ENCODE data around the gene NOX3. TPM values are rescaled to one million over a fixed set of nuclear protein-coding genes. Genes with fewer than 3 reads are reported as not detected.
A peak's percentile ranks its signal among the peaks of the same experiment; 100 is the strongest.
"Not testable (repeated sequence)": the region's sequence is repeated elsewhere in the genome, so short reads cannot be mapped to it uniquely, and the experiment has no call there.

NOX3 gene
- total and polyA plus RNA-seq, 8 donors, result not detected

DNA sequence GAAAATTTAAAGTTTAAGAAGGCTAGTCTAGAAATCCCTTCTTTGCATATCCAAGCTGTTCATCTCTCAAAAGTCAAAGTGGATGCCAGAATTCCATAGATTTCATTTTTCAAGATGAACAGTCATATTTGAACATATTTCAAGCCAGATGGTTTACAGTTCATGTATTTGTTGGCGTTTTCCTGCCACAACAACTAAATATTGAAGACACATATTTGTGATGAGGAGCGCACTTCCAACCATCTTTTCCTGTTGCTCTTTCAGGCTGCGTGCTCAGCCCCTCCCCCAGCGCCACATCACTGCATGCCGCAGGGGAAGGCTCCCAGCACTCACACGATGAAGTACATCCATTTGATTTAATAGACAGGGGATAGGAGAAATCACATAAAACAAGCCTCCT lies 5.9 kb upstream of the NOX3 start:
- no peak for TF ChIP-seq EP300 (IDR thresholded peaks at IDR 0.05)
- TF ChIP-seq POLR2AphosphoS5 (IDR thresholded peaks at IDR 0.05), result no peak
- TF ChIP-seq, protein P1, sequence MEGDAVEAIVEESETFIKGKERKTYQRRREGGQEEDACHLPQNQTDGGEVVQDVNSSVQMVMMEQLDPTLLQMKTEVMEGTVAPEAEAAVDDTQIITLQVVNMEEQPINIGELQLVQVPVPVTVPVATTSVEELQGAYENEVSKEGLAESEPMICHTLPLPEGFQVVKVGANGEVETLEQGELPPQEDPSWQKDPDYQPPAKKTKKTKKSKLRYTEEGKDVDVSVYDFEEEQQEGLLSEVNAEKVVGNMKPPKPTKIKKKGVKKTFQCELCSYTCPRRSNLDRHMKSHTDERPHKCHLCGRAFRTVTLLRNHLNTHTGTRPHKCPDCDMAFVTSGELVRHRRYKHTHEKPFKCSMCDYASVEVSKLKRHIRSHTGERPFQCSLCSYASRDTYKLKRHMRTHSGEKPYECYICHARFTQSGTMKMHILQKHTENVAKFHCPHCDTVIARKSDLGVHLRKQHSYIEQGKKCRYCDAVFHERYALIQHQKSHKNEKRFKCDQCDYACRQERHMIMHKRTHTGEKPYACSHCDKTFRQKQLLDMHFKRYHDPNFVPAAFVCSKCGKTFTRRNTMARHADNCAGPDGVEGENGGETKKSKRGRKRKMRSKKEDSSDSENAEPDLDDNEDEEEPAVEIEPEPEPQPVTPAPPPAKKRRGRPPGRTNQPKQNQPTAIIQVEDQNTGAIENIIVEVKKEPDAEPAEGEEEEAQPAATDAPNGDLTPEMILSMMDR (IDR thresholded peaks at IDR 0.05), result no peak
- no peak for TF ChIP-seq POLR2A (IDR thresholded peaks at IDR 0.05)
- WGBS, 5 donors, result 56 to 71% (median 65%) methylated on average over 6 of the region's 6 CpGs
- peak in 1 of 2 donors; percentile 48 for DNase-seq
- H3K4me1 ChIP-seq, result no peaks in the 10 kb centered on the region
- H3K27me3 ChIP-seq, result no peaks in the 10 kb centered on the region
- no peaks in the 10 kb centered on the region for H3K36me3 ChIP-seq
- H3K4me3 ChIP-seq, result no peak overlapping the region
- intact Hi-C loops (cut with DNase I; ENCODE audit: low total_unique reads), result no loop called here
- H3K27ac ChIP-seq, result no peak overlapping the region
- H3K9me3 ChIP-seq, result peaks cover 0 to 5% (median 0%) of the 10 kb centered on the region in 4 donors

DNA sequence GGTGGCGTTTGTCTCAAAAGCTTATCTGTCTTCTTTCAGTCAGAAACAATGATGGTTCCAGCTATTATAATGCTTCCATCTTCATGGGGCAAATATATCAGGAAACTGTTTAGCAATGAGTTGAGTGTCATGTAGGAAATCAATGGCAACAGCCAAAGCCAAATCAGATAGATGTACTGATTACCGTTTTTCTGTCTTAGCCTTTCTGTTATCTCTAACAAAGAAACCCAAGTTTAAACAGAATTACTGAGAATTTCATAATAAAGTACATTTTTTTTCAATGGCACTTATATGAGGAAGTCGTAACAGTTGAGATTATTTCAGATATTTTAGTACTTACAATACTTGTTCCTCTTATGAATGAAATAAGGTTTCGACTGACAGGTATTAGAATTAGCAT lies 1.2 kb downstream of the NOX3 start:
- no peak for DNase-seq
- no peak overlapping the region for H3K4me3 ChIP-seq
- intact Hi-C loops (cut with DNase I; ENCODE audit: low total_unique reads), result no loop called here
- H3K9me3 ChIP-seq, result no peaks in the 10 kb centered on the region
- H3K27ac ChIP-seq, result no peak overlapping the region
- no peaks in the 10 kb centered on the region for H3K36me3 ChIP-seq
- no peak for TF ChIP-seq POLR2A (IDR thresholded peaks at IDR 0.05)
- TF ChIP-seq EP300 (IDR thresholded peaks at IDR 0.05), result no peak
- TF ChIP-seq, protein P1 (IDR thresholded peaks at IDR 0.05), result no peak
- TF ChIP-seq POLR2AphosphoS5 (IDR thresholded peaks at IDR 0.05), result no peak
- H3K4me1 ChIP-seq, result peaks cover 0 to under 1% (median 0%) of the 10 kb centered on the region in 4 donors
- H3K27me3 ChIP-seq, result no peaks in the 10 kb centered on the region
- WGBS, 5 donors, result 49 to 69% (median 60%) methylated on average over 4 of the region's 4 CpGs

DNA sequence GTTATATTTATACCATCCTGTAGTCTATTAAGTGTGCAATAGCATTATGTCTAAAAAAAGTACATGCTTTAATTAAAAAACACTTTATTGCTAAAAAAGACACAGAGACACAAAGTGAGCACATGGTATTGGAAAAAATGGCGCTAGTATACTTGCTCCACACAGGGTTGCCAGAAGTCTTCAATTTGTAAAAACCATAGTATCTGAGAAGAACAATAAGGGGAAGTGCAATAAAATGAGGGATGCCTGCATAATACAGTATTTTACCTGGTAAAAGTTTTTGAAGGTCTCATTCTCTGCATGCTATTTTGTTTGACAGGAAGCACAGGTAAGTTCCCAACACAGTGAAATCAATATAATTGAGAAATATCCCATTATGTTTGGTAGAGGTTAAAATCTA lies 1.6 kb downstream of the NOX3 start:
- Histone ChIP-seq H3K27ac (no peak overlapping the region), H3K4me3 (no peak overlapping the region), H3K36me3 (no peaks in the 10 kb centered on the region), H3K27me3 (no peaks in the 10 kb centered on the region), H3K9me3 (no peaks in the 10 kb centered on the region), H3K4me1 (peaks cover 0 to 5% (median 1%) of the 10 kb centered on the region in 4 donors)
- intact Hi-C loops (cut with DNase I; ENCODE audit: low total_unique reads), result no loop called here
- no peak for DNase-seq
- TF ChIP-seq, protein P1 (IDR thresholded peaks at IDR 0.05), result no peak
- TF ChIP-seq POLR2A (IDR thresholded peaks at IDR 0.05) (no peak), EP300 (IDR thresholded peaks at IDR 0.05) (no peak), POLR2AphosphoS5 (IDR thresholded peaks at IDR 0.05) (no peak)
- 86 to 95% (median 89%) methylated on average over 1 of the region's 1 CpG for WGBS, 5 donors

DNA sequence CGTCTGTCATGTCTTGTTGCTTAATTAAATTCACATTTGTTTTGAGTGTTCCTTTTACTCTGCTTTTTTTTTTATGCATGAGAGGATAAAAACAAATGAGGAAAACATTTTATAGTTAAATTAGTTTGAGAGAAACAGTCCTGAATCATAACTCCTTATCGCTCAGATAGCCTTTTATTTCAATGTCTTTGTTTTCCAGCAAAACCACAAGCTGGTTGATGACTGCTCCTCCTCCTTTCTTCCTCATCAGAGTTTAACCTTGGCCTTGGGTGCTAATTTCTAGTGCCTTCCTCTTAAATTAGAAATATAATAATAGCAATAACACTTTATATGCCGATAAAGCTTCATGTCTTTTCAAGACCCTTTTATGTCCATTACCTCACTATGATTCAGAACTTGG lies 3.1 kb downstream of the NOX3 start:
- no peaks in the 10 kb centered on the region for H3K9me3 ChIP-seq
- H3K4me1 ChIP-seq, result peaks cover 0 to 10% (median 2%) of the 10 kb centered on the region in 4 donors
- intact Hi-C loops (cut with DNase I; ENCODE audit: low total_unique reads), result no loop called here
- no peak overlapping the region for H3K27ac ChIP-seq
- 91 to 95% (median 93%) methylated on average over 3 of the region's 3 CpGs for WGBS, 5 donors
- no peak for TF ChIP-seq POLR2A (IDR thresholded peaks at IDR 0.05)
- TF ChIP-seq, protein P1 (IDR thresholded peaks at IDR 0.05), result no peak
- TF ChIP-seq POLR2AphosphoS5 (IDR thresholded peaks at IDR 0.05), result no peak
- TF ChIP-seq EP300 (IDR thresholded peaks at IDR 0.05), result no peak
- no peaks in the 10 kb centered on the region for H3K36me3 ChIP-seq
- no peaks in the 10 kb centered on the region for H3K27me3 ChIP-seq
- no peak overlapping the region for H3K4me3 ChIP-seq
- no peak for DNase-seq

DNA sequence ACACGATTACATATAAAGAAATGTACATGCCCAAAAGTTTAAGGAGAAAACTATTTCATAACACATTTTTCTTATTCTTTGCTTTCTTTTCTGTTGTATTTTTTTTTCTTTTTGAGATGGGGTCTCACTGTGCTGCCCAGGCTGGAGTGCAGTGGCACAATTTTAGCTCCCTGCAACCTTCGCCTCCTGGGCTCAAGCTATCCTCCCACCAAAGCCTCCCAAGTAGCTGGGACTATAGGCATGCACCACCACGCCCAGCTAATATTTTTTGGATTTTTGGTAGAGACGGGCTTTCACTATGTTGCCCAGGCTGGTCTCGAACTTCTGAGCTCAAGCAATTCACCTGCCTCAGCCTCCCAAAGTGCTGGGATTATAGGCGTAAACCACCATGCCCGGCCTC lies 4.1 kb downstream of the NOX3 start:
- DNase-seq; H3K4me1 ChIP-seq; H3K27ac ChIP-seq; intact Hi-C loops (cut with DNase I; ENCODE audit: low total_unique reads); H3K9me3 ChIP-seq; H3K4me3 ChIP-seq; H3K36me3 ChIP-seq; H3K27me3 ChIP-seq: not testable (repeated sequence)
- 83 to 96% (median 88%) methylated on average over 7 of the region's 7 CpGs for WGBS, 5 donors
